ENCODE results near the gene LCMT1. TPM values are rescaled to one million over a fixed set of nuclear protein-coding genes. Genes with fewer than 3 reads are reported as not detected.
A peak's percentile ranks its signal among the peaks of the same experiment; 100 is the strongest.

LCMT1 gene
- total and polyA plus RNA-seq, 2 of the 4 experiments (the other 2 are of a cell fraction), result 33.1 to 60.4 TPM

DNA sequence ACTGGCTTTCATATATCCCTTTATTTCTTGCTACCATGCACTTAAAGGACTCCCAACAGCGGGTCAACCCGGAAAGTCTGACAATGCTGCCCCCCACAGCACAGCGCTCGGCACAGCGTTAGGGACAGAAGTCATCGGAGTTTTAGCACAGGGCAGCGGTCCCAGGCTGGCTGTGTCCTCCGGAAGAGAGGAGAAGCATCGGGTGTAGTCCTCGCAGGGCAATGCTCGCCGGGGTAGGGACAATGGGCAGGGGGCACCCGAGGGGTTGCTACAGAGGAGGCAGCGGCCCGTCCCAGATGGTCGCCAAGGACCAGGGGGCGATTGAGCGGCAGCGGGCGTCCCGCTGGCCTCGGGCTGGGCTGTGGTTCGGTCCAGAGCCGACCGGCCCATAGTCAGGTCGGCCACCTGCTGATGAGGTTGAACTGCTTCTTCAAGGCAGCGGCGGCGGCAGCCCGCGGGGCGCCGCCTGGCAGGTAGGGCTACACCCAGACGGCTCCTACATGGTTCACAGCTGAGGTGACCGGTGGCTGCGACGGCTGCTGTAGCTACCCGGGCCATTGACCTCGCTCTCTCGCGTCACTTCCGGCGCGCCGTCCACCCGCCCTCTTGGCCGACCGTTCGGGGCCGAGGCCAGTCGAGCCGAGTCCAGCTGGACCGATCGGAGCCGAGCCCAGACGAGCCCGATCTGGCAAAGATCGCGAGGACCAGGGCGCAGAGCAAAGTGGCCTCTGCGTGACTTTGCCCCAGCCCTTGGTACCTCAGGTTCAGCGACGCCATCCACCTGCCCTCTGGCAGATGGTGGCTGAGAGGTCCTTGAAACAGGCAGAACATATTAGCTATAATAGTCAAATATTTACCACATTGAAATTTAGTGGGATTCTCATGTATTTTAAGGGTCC lies 4.7 kb upstream of the LCMT1 start:
- Histone ChIP-seq H2BK120ac (ENCODE audit: low read depth, low read length) (peak overlapping the region; percentile 80), H2AFZ (replicated peaks; ENCODE audit: low read length, poor library complexity) (peak overlapping the region; percentile 92), H2BK5ac (ENCODE audit: low read depth, low read length, poor library complexity, severe bottlenecking) (peak overlapping the region; percentile 54), H3K18ac (ENCODE audit: low read depth, low read length) (peak overlapping the region; percentile 68), H2BK15ac (ENCODE audit: low read depth, low read length) (peak overlapping the region; percentile 88; the same call in 1 of the 3 replicates), H3K56ac (ENCODE audit: extremely low read depth, insufficient read depth, low read length) (peak overlapping the region; percentile 55), H3K4me3 (ENCODE audit: insufficient read depth, low read depth, low read length) (peak overlapping the region; percentile 70), H2BK20ac (ENCODE audit: low read depth, low read length) (peak overlapping the region; percentile 42), H3K4ac (ENCODE audit: low read depth, low read length) (peak overlapping the region; percentile 93), H3K23ac (ENCODE audit: low read depth, low read length) (peak overlapping the region; percentile 81), H3K9me1 (ENCODE audit: insufficient read depth, low read length) (peaks cover 14% of the 10 kb centered on the region; the same call in 1 of the 2 replicates), H4K5ac (ENCODE audit: low read depth, low read length) (peak overlapping the region; percentile 96), H4K91ac (ENCODE audit: insufficient read depth, low read depth, low read length) (peak overlapping the region; percentile 94), H2AK5ac (ENCODE audit: low read depth, low read length) (peak overlapping the region; percentile 76), H3K4me2 (ENCODE audit: low read depth, low read length) (peak overlapping the region; percentile 96), H2AK9ac (replicated peaks; ENCODE audit: low read depth, low read length, poor library complexity) (peak overlapping the region; percentile 84), H3K27me3 (ENCODE audit: control insufficient read depth, insufficient read depth, low read length) (no peaks in the 10 kb centered on the region), H3K9me3 (ENCODE audit: control insufficient read depth, insufficient read depth, low read length) (no peaks in the 10 kb centered on the region), H4K20me1 (ENCODE audit: insufficient read depth, low read length) (no peaks in the 10 kb centered on the region), H3K9ac (ENCODE audit: low read depth, low read length) (peak overlapping the region; percentile 77), H3K4me1 (ENCODE audit: control insufficient read depth, insufficient read depth, low read length) (peaks cover 3% of the 10 kb centered on the region), H3K27ac (ENCODE audit: insufficient read depth, low read length) (peak overlapping the region; percentile 61), H3K79me1 (ENCODE audit: low read depth in 1 of 2, low read length in 2 of 2) (peaks cover 9 to 40% of the 10 kb centered on the region in 2 experiments; a peak in 3 of 4 replicates), H3K36me3 (ENCODE audit: control insufficient read depth, insufficient read depth, low read length) (no peaks in the 10 kb centered on the region), H3K14ac (replicated peaks; ENCODE audit: low read depth, low read length) (peak overlapping the region; percentile 83), H4K8ac (ENCODE audit: low read depth in 2 of 2, low read length in 2 of 2) (peak overlapping the region; percentile 99)
- in situ Hi-C loops (cut with MboI; ENCODE audit: low sequenced_read_pairs) (no loop called here), dilution Hi-C loops (cut with HindIII; ENCODE audit: low sequenced_read_pairs, unreplicated experiment) (no loop called here), intact Hi-C loops (cut with micrococcal nuclease) (no loop called here)
- ATAC-seq (ENCODE audit: low read depth) (peak; percentile 70), DNase-seq (peak; percentile 77)
- 5% methylated on average over 47 of the region's 63 CpGs; no CpG with 5 or more reads in 1 of the 2 experiments for WGBS, 2 experiments (ENCODE audit: extremely low coverage in 2 of 2, insufficient read length in 1 of 2)
- BruUV-seq (replicated peaks), result no TSS peak
- ChIA-PET POLR2A (ENCODE audit: unreplicated experiment) (interaction anchor here (0.6 to 0.7 kb wide), 2 partner anchors 59 to 568 kb away, joined by 3 to 6 read pairs; partner anchors contain the start of gene RBBP6), CTCF (interaction anchor here (1.4 kb wide), 1 partner anchor 47 kb away, joined by 3 read pairs; no protein-coding TSS in a partner anchor)
- TF ChIP-seq, protein P1, sequence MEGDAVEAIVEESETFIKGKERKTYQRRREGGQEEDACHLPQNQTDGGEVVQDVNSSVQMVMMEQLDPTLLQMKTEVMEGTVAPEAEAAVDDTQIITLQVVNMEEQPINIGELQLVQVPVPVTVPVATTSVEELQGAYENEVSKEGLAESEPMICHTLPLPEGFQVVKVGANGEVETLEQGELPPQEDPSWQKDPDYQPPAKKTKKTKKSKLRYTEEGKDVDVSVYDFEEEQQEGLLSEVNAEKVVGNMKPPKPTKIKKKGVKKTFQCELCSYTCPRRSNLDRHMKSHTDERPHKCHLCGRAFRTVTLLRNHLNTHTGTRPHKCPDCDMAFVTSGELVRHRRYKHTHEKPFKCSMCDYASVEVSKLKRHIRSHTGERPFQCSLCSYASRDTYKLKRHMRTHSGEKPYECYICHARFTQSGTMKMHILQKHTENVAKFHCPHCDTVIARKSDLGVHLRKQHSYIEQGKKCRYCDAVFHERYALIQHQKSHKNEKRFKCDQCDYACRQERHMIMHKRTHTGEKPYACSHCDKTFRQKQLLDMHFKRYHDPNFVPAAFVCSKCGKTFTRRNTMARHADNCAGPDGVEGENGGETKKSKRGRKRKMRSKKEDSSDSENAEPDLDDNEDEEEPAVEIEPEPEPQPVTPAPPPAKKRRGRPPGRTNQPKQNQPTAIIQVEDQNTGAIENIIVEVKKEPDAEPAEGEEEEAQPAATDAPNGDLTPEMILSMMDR (conservative IDR thresholded peaks at IDR 0.05; ENCODE audit: low read depth, low read length), result peak; percentile 22
- peak; percentile 70; the same call in 1 of the 2 replicates for TF ChIP-seq MAZ (IDR thresholded peaks at IDR 0.05; ENCODE audit: borderline replicate concordance, low read depth, low read length)
- TF ChIP-seq POLR2A (IDR thresholded peaks at IDR 0.05; ENCODE audit: low read depth, low read length), result peak; percentile 81
- no peak for TF ChIP-seq FOS (IDR thresholded peaks at IDR 0.05; ENCODE audit: low read depth, low read length)
- peak; percentile 30; the same call in 1 of the 2 replicates for TF ChIP-seq RAD21 (IDR thresholded peaks at IDR 0.05; ENCODE audit: low read length)
- no peak for TF ChIP-seq MXI1 (IDR thresholded peaks at IDR 0.05; ENCODE audit: borderline replicate concordance, low read depth, low read length)
- no peak for TF ChIP-seq RCOR1 (IDR thresholded peaks at IDR 0.05; ENCODE audit: insufficient replicate concordance, low read length)

All from IMR-90 (cell line).